ENCODE measurements around the gene MMP23B. TPM values are rescaled to one million over a fixed set of nuclear protein-coding genes. Genes with fewer than 3 reads are reported as not detected.

The MMP23B gene
- total RNA-seq, 1 experiment from 2014 or later: 0.67 TPM

GRCh38 chr1:1600861-1601563, 31.0 kb upstream of the MMP23B start:
- Histone ChIP-seq H3K9me3 (ENCODE audit: low read depth, low read length, poor library complexity, severe bottlenecking) (no peaks in the 10 kb centered on the region), H3K4me1 (ENCODE audit: insufficient read depth, low read length, poor library complexity, severe bottlenecking) (no peaks in the 10 kb centered on the region), H3K27ac (ENCODE audit: low read depth, low read length, poor library complexity, severe bottlenecking) (no peak overlapping the region), H3K36me3 (ENCODE audit: insufficient read depth, low read length, poor library complexity, severe bottlenecking) (no peaks in the 10 kb centered on the region), H3K27me3 (replicated peaks; ENCODE audit: insufficient read depth, low read depth, low read length, poor library complexity) (no peaks in the 10 kb centered on the region), H3K4me3 (ENCODE audit: low read depth, low read length, poor library complexity, severe bottlenecking) (peak overlapping the region; percentile 38)
- no peak for TF ChIP-seq EZH2 (IDR thresholded peaks at IDR 0.05; ENCODE audit: borderline replicate concordance, low read depth, low read length, poor library complexity, severe bottlenecking)
- no peak for TF ChIP-seq CTCF (conservative IDR thresholded peaks at IDR 0.05; ENCODE audit: low read depth, low read length)
- no TSS peak for BruUV-seq (replicated peaks)
- ChIA-PET CTCF (no interaction called here), POLR2A (ENCODE audit: low non-redundant PET) (no interaction called here)
- intact Hi-C loops (cut with micrococcal nuclease; ENCODE audit: unreplicated experiment): no loop called here
- DNase-seq (ENCODE audit: low spot score): no peak

- Histone ChIP-seq H3K9me3 (ENCODE audit: low read depth, low read length, poor library complexity, severe bottlenecking) (no peaks in the 10 kb centered on the region), H3K36me3 (ENCODE audit: insufficient read depth, low read length, poor library complexity, severe bottlenecking) (no peaks in the 10 kb centered on the region), H3K4me1 (ENCODE audit: insufficient read depth, low read length, poor library complexity, severe bottlenecking) (no peaks in the 10 kb centered on the region), H3K4me3 (ENCODE audit: low read depth, low read length, poor library complexity, severe bottlenecking) (no peak overlapping the region), H3K27ac (ENCODE audit: low read depth, low read length, poor library complexity, severe bottlenecking) (no peak overlapping the region), H3K27me3 (replicated peaks; ENCODE audit: insufficient read depth, low read depth, low read length, poor library complexity) (no peaks in the 10 kb centered on the region)
- ChIA-PET POLR2A (ENCODE audit: low non-redundant PET) (no interaction called here), CTCF (no interaction called here)
- no peak for DNase-seq (ENCODE audit: low spot score)
- intact Hi-C loops (cut with micrococcal nuclease; ENCODE audit: unreplicated experiment): no loop called here
- TF ChIP-seq CTCF (conservative IDR thresholded peaks at IDR 0.05; ENCODE audit: low read depth, low read length) (no peak), EZH2 (IDR thresholded peaks at IDR 0.05; ENCODE audit: borderline replicate concordance, low read depth, low read length, poor library complexity, severe bottlenecking) (no peak)
- no TSS peak for BruUV-seq (replicated peaks)
Measured at GRCh38 chr1:1601564-1602303, 30.2 kb upstream of the MMP23B start.

- Histone ChIP-seq H3K27ac (ENCODE audit: low read depth, low read length, poor library complexity, severe bottlenecking) (no peak overlapping the region), H3K9me3 (ENCODE audit: low read depth, low read length, poor library complexity, severe bottlenecking) (no peaks in the 10 kb centered on the region), H3K4me3 (ENCODE audit: low read depth, low read length, poor library complexity, severe bottlenecking) (no peak overlapping the region), H3K4me1 (ENCODE audit: insufficient read depth, low read length, poor library complexity, severe bottlenecking) (no peaks in the 10 kb centered on the region), H3K27me3 (replicated peaks; ENCODE audit: insufficient read depth, low read depth, low read length, poor library complexity) (no peaks in the 10 kb centered on the region), H3K36me3 (ENCODE audit: insufficient read depth, low read length, poor library complexity, severe bottlenecking) (no peaks in the 10 kb centered on the region)
- POLR2A ChIA-PET (ENCODE audit: low non-redundant PET): no interaction called here
- BruUV-seq (replicated peaks): no TSS peak
- CTCF ChIA-PET: no interaction called here
- intact Hi-C loops (cut with micrococcal nuclease; ENCODE audit: unreplicated experiment): no loop called here
- no peak for TF ChIP-seq EZH2 (IDR thresholded peaks at IDR 0.05; ENCODE audit: borderline replicate concordance, low read depth, low read length, poor library complexity, severe bottlenecking)
- no peak for TF ChIP-seq CTCF (conservative IDR thresholded peaks at IDR 0.05; ENCODE audit: low read depth, low read length)
- DNase-seq (ENCODE audit: low spot score): no peak
Measured at GRCh38 chr1:1602304-1602967, 29.5 kb upstream of the MMP23B start.
